CD14-positive monocyte (primary cell): Measurements from ENCODE around the gene REXO2. TPM values are rescaled to one million over a fixed set of nuclear protein-coding genes. Genes with fewer than 3 reads are reported as not detected.

Experiments used
- DNase-seq, 3 donors: peaks; one replicate each; pipeline ENCODE4 v3.0.0-alpha.2; 2011 to 2022
- H2AFZ ChIP-seq: 2 replicates; pipeline ENCODE4 v1.6.0; 2012; ENCODE audit warnings: mild to moderate bottlenecking, low read depth, low read length, inconsistent platforms; ENCODE audit not compliant: insufficient read depth, poor library complexity, severe bottlenecking
- H3K27ac ChIP-seq, 2 donors: 1 replicate in 1 of 2; 2 replicates in 1 of 2; pipeline ENCODE4 v1.5.1; 2012 to 2013; ENCODE audit warnings: low read length in 2 of 2, control low read depth in 1 of 2, inconsistent platforms in 1 of 2, low read depth in 1 of 2, mild to moderate bottlenecking in 1 of 2
- H3K27me3 ChIP-seq, 2 donors: one replicate each; pipeline versions ENCODE4 v1.6.0 to v1.6.1; 2011 to 2013; ENCODE audit warnings: low read length in 2 of 2; ENCODE audit not compliant: control insufficient read depth in 2 of 2, insufficient read depth in 2 of 2
- H3K36me3 ChIP-seq, 2 donors: replicated peaks in 1 of 2; 1 replicate in 1 of 2; 2 replicates in 1 of 2; pipeline versions ENCODE4 v1.5.1 to v1.6.1; 2012 to 2013; ENCODE audit warnings: low read length in 2 of 2, control low read depth in 1 of 2, inconsistent platforms in 1 of 2, mild to moderate bottlenecking in 1 of 2; ENCODE audit not compliant: insufficient read depth in 2 of 2, control insufficient read depth in 1 of 2
- H3K4me1 ChIP-seq, 2 donors: 1 replicate in 1 of 2; 2 replicates in 1 of 2; pipeline versions ENCODE4 v1.5.1 to v1.6.1; 2012 to 2013; ENCODE audit warnings: low read length in 2 of 2, control low read depth in 1 of 2, inconsistent platforms in 1 of 2, mild to moderate bottlenecking in 1 of 2, moderate library complexity in 1 of 2; ENCODE audit not compliant: insufficient read depth in 2 of 2, control insufficient read depth in 1 of 2
- H3K4me2 ChIP-seq: replicated peaks from 2 replicates; pipeline ENCODE3; 2012; ENCODE audit warnings: low read length, moderate library complexity, mild to moderate bottlenecking; ENCODE audit not compliant: poor library complexity, severe bottlenecking; ENCODE audit errors: extremely low read depth
- H3K4me3 ChIP-seq, 3 experiments: fragments of 200-600 bp in 1 of 3; sonication (generic) in 1 of 3; replicated peaks in 1 of 3; 1 replicate in 2 of 3; 2 replicates in 1 of 3; pipeline ENCODE4 v1.5.1; 2011 to 2013; ENCODE audit warnings: low read length in 3 of 3, mild to moderate bottlenecking in 3 of 3, control low read depth in 2 of 3, low read depth in 2 of 3, inconsistent platforms in 1 of 3, moderate library complexity in 1 of 3
- H3K79me2 ChIP-seq: 2 replicates; pipeline ENCODE4 v1.6.0; 2012; ENCODE audit warnings: mild to moderate bottlenecking, control low read depth, inconsistent platforms, low read length, moderate library complexity; ENCODE audit not compliant: insufficient read depth
- H3K9ac ChIP-seq: 2 replicates; pipeline ENCODE4 v1.6.0; 2017; ENCODE audit warnings: low read length, mild to moderate bottlenecking; ENCODE audit not compliant: insufficient read depth, poor library complexity, severe bottlenecking
- H3K9me3 ChIP-seq, 2 donors: replicated peaks in 1 of 2; 1 replicate in 1 of 2; 2 replicates in 1 of 2; pipeline versions ENCODE4 v1.5.1 to v1.6.1; 2012 to 2013; ENCODE audit warnings: low read length in 2 of 2, control low read depth in 1 of 2; ENCODE audit not compliant: control insufficient read depth in 1 of 2, insufficient read depth in 1 of 2
- H4K20me1 ChIP-seq: 2 replicates; pipeline ENCODE4 v1.6.0; 2012; ENCODE audit warnings: mild to moderate bottlenecking, low read length, control low read depth, moderate library complexity; ENCODE audit not compliant: insufficient read depth
- H3K27ac Mint-ChIP-seq, 7 donors: one replicate each; pipeline ENCODE4 v1.8.0; 2020; ENCODE audit warnings: mild to moderate bottlenecking in 7 of 7, mixed read lengths in 7 of 7, moderate library complexity in 6 of 7, inconsistent platforms in 2 of 7
- H3K27me3 Mint-ChIP-seq, 3 donors: one replicate each; pipeline ENCODE4 v1.8.0; 2021 to 2022; ENCODE audit warnings: low read depth in 3 of 3, mild to moderate bottlenecking in 3 of 3, mixed read lengths in 3 of 3, moderate library complexity in 3 of 3, inconsistent platforms in 1 of 3
- H3K36me3 Mint-ChIP-seq, 2 donors: one replicate each; pipeline ENCODE4 v1.8.0; 2020; ENCODE audit warnings: mixed read lengths in 2 of 2, inconsistent platforms in 1 of 2, mild to moderate bottlenecking in 1 of 2
- H3K4me1 Mint-ChIP-seq: one replicate; pipeline ENCODE4 v1.8.0; 2020; ENCODE audit warnings: mild to moderate bottlenecking, mixed read lengths
- H3K4me3 Mint-ChIP-seq, 2 donors: one replicate each; pipeline ENCODE4 v1.8.0; 2020; ENCODE audit warnings: mild to moderate bottlenecking in 2 of 2, mixed read lengths in 2 of 2, moderate library complexity in 1 of 2
- H3K9me3 Mint-ChIP-seq, 7 donors: one replicate each; pipeline ENCODE4 v1.8.0; 2020 to 2022; ENCODE audit warnings: mixed read lengths in 7 of 7, mild to moderate bottlenecking in 6 of 7, moderate library complexity in 6 of 7, inconsistent platforms in 2 of 7
- WGBS: methylation state at CpG from one replicate; pipeline ENCODE4 v1.1.5; 2013; ENCODE audit warnings: missing lambda C conversion rate; ENCODE audit not compliant: insufficient coverage; 5-methylcytosine and 5-hydroxymethylcytosine counted together
- intact Hi-C, 2 donors: fragments of 100-400 bp; cut with micrococcal nuclease; formaldehyde crosslinking; loops; one replicate each; pipeline versions ENCODE4 v1.15.0 to v1.15.1; 2023
- polyA plus RNA-seq, 3 donors: library from polyadenylated mRNA; depleted of rRNA in 1 of 3; unstranded in 2 of 3; stranded (reverse) in 1 of 3; fragments of 300-500 nt in 2 of 3; fragments of >200 nt in 1 of 3; fragmentation: Illumina TruSeq in 2 of 3; gene quantifications; 1 replicate in 2 of 3; 2 replicates in 1 of 3; pipeline ENCODE4 v1.2.3, GENCODE V29; 2012 to 2021
- TF ChIP-seq, protein P1 (sequence below): fragments of 200-600 bp; IDR thresholded peaks from one replicate; pipeline ENCODE4 v1.8.0; 2022; ENCODE audit warnings: antibody characterized with exemption, mild to moderate bottlenecking

The REXO2 gene
- polyA plus RNA-seq, 3 donors: 18.0 to 22.5 (median 22.2) TPM

DNA sequence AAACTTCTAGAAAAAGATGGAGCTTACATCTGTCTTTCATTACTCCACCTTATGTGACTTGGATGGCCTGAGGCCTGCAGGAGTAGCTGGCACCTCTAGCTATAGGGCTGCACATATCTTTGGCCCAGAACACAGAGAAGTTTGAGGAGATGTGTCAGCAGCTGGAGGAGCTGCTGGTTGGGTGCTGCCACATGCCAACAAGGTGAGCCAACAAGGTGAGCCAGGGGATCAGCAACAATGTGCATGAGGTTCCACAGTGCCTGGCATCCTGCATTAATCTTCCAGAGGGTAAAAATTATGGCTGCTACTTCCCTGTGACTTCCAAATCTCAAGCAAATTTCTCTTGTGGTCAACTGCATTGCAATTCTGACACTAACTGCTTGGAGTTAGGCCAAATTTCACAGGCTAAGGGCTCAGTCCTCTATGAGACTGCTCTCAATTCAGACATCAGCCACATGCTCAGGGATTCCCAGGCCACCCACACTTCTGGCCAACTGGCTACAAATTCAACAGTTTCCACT is 22.8 kb upstream of the REXO2 start:
- Histone ChIP-seq H3K4me2 (no peak overlapping the region), H2AFZ (no peak overlapping the region)
- peaks cover 0 to 4% (median 0%) of the 10 kb centered on the region in 7 donors for H3K9me3 Mint-ChIP-seq

DNA sequence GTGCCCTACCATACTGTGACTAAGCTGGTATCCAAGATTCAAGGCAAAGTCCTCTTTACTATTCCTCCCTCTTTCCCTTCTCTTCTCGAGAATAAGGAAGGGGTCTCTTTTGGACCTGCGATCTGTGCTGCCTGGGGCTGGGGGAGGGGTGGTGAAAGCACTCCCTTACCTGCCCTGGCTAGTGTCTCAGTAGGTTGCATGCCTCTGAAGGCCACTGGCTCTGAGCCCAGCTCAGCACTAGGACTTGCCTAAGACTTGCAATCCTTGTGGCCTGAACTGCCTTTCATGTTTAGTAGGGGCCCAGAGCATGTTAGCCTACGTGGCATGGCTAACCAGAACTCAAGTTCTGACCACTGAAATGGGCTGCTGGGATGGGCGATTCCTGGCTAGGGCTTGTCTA is 13.0 kb upstream of the REXO2 start:
- Histone ChIP-seq H3K27me3 (no peaks in the 10 kb centered on the region), H4K20me1 (no peaks in the 10 kb centered on the region), H3K36me3 (no peaks in the 10 kb centered on the region), H3K79me2 (no peaks in the 10 kb centered on the region), H2AFZ (no peak overlapping the region), H3K4me3 (no peak overlapping the region), H3K27ac (no peak overlapping the region), H3K4me2 (no peak overlapping the region), H3K9ac (no peak overlapping the region), H3K4me1 (no peaks in the 10 kb centered on the region), H3K9me3 (no peaks in the 10 kb centered on the region)
- TF ChIP-seq, protein P1, sequence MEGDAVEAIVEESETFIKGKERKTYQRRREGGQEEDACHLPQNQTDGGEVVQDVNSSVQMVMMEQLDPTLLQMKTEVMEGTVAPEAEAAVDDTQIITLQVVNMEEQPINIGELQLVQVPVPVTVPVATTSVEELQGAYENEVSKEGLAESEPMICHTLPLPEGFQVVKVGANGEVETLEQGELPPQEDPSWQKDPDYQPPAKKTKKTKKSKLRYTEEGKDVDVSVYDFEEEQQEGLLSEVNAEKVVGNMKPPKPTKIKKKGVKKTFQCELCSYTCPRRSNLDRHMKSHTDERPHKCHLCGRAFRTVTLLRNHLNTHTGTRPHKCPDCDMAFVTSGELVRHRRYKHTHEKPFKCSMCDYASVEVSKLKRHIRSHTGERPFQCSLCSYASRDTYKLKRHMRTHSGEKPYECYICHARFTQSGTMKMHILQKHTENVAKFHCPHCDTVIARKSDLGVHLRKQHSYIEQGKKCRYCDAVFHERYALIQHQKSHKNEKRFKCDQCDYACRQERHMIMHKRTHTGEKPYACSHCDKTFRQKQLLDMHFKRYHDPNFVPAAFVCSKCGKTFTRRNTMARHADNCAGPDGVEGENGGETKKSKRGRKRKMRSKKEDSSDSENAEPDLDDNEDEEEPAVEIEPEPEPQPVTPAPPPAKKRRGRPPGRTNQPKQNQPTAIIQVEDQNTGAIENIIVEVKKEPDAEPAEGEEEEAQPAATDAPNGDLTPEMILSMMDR: no peak
- DNase-seq: no peak
- WGBS: 100% methylated on average over 2 of the region's 4 CpGs
- Mint-ChIP-seq H3K36me3 (peaks cover 0 to 13% of the 10 kb centered on the region in 2 donors), H3K4me3 (no peak overlapping the region), H3K27ac (no peak overlapping the region), H3K4me1 (no peaks in the 10 kb centered on the region), H3K9me3 (peaks cover 0 to 5% (median 2%) of the 10 kb centered on the region in 7 donors), H3K27me3 (peaks cover 0 to 2% (median 0%) of the 10 kb centered on the region in 3 donors)
- intact Hi-C loops: no loop called here

More for the DNA sequence above, 22.8 kb upstream of the REXO2 start:
- TF ChIP-seq, protein P1: no peak
- Histone ChIP-seq H3K79me2 (no peaks in the 10 kb centered on the region), H3K4me3 (no peak overlapping the region), H3K4me1 (no peaks in the 10 kb centered on the region), H3K27me3 (no peaks in the 10 kb centered on the region), H3K36me3 (peaks cover 7 to 19% of the 10 kb centered on the region in 2 donors), H3K9me3 (no peaks in the 10 kb centered on the region), H4K20me1 (no peaks in the 10 kb centered on the region), H3K9ac (no peak overlapping the region), H3K27ac (no peak overlapping the region)
- peaks cover 2% of the 10 kb centered on the region for H3K4me1 Mint-ChIP-seq
- peaks cover 0 to 2% (median 2%) of the 10 kb centered on the region in 3 donors for H3K27me3 Mint-ChIP-seq
- H3K4me3 Mint-ChIP-seq: no peak overlapping the region
- peaks cover 5 to 35% of the 10 kb centered on the region in 2 donors for H3K36me3 Mint-ChIP-seq
- intact Hi-C loops: no loop called here
- no peak for DNase-seq
- no peak overlapping the region for H3K27ac Mint-ChIP-seq
